MM.1S (cell line): Measurements from ENCODE around the gene ITK.
A peak's percentile ranks its signal among the peaks of the same experiment; 100 is the strongest.

Source experiments
- DNase-seq: peaks from one replicate; pipeline ENCODE4 v3.0.0-alpha.2; 2015
- H2AFZ ChIP-seq: fragments of 300-600 bp; sonication (generic); 2 replicates; pipeline ENCODE4 v1.6.0; 2016; ENCODE audit warnings: antibody characterized with exemption, low read length
- H3F3A ChIP-seq: fragments of 300-600 bp; sonication (generic); 2 replicates; pipeline ENCODE4 v1.6.1; 2016; ENCODE audit warnings: mild to moderate bottlenecking, antibody characterized with exemption, low read length, moderate library complexity, mixed read lengths; ENCODE audit not compliant: insufficient read depth
- H3K27ac ChIP-seq: fragments of 300-600 bp; sonication (generic); 2 replicates; pipeline ENCODE4 v1.5.1; 2016; ENCODE audit warnings: mild to moderate bottlenecking, low read length
- H3K27me3 ChIP-seq: fragments of 300-600 bp; sonication (generic); replicated peaks from 2 replicates; pipeline ENCODE4 v1.6.0; 2016; ENCODE audit warnings: low read length; ENCODE audit not compliant: insufficient read depth
- H3K36me3 ChIP-seq: fragments of 300-600 bp; sonication (generic); replicated peaks from 2 replicates; pipeline ENCODE4 v1.6.1; 2016; ENCODE audit warnings: mild to moderate bottlenecking, low read length, mixed read lengths; ENCODE audit not compliant: insufficient read depth
- H3K4me1 ChIP-seq: fragments of 300-600 bp; sonication (generic); 2 replicates; pipeline ENCODE4 v1.6.1; 2016; ENCODE audit warnings: low read length, mixed read lengths
- H3K4me2 ChIP-seq: fragments of 300-600 bp; sonication (generic); 2 replicates; pipeline ENCODE4 v1.6.0; 2016; ENCODE audit warnings: low read depth, low read length
- H3K4me3 ChIP-seq: fragments of 300-600 bp; sonication (generic); 2 replicates; pipeline ENCODE4 v1.5.1; 2016; ENCODE audit warnings: low read length, mixed read lengths
- H3K79me2 ChIP-seq: fragments of 300-600 bp; sonication (generic); 2 replicates; pipeline ENCODE4 v1.6.1; 2016; ENCODE audit warnings: mixed run types, low read length, mixed read lengths
- H3K9ac ChIP-seq: fragments of 300-600 bp; sonication (generic); 2 replicates; pipeline ENCODE4 v1.6.1; 2016; ENCODE audit warnings: low read length, mixed read lengths
- H3K9me2 ChIP-seq: fragments of 300-600 bp; sonication (generic); replicated peaks from 2 replicates; pipeline ENCODE4 v1.6.1; 2016; ENCODE audit warnings: mild to moderate bottlenecking, low read length, mixed read lengths; ENCODE audit not compliant: insufficient read depth
- H3K9me3 ChIP-seq: fragments of 300-600 bp; sonication (generic); replicated peaks from 2 replicates; pipeline ENCODE4 v1.6.1; 2016; ENCODE audit warnings: mild to moderate bottlenecking, low read length, mixed read lengths; ENCODE audit not compliant: insufficient read depth
- H4K20me1 ChIP-seq: fragments of 300-600 bp; sonication (generic); 2 replicates; pipeline ENCODE4 v1.6.1; 2016; ENCODE audit warnings: mild to moderate bottlenecking, low read length, moderate library complexity, mixed read lengths; ENCODE audit not compliant: insufficient read depth
- EZH2 ChIP-seq: fragments of 300-600 bp; sonication (generic); optimal IDR thresholded peaks from 2 replicates; pipeline ENCODE3; 2017; ENCODE audit warnings: low read depth, mild to moderate bottlenecking, antibody characterized with exemption, low read length, mixed read lengths
- EZH2phosphoT487 ChIP-seq: fragments of 300-600 bp; sonication (generic); IDR thresholded peaks from 2 replicates; pipeline ENCODE4 v1.6.1; 2018; ENCODE audit warnings: antibody characterized with exemption, low read length
- TF ChIP-seq, protein P1 (sequence below): fragments of 300-600 bp; sonication (generic); IDR thresholded peaks from 2 replicates; pipeline ENCODE4 v1.5.1; 2016; ENCODE audit warnings: antibody characterized with exemption, low read length, mixed read lengths

ITK gene

DNA sequence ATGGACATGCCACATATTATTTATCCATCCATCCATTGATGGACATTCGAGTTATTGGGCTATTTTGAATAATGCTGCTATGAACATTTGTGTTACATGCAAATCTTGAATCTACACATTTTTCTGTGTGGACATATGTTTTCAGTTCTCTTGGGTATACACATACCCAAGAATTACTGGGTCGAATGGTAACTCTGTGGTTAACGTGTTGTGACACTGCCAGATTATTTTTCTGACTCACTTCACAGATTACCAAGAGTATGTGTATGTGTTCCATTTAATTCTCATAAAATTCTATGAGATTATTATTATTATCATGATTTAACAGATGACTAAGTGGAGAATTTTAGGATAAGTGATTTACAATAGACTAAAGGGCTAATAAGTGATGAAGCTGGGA is 112.0 kb downstream of the ITK start:
- Histone ChIP-seq H3K9me3 (no peaks in the 10 kb centered on the region), H3K4me1 (peaks cover 11% of the 10 kb centered on the region), H3K27ac (no peak overlapping the region), H3K27me3 (no peaks in the 10 kb centered on the region), H3K4me3 (no peak overlapping the region), H4K20me1 (no peaks in the 10 kb centered on the region), H3F3A (no peaks in the 10 kb centered on the region), H3K36me3 (no peaks in the 10 kb centered on the region; the same call in 1 of the 2 replicates), H3K79me2 (0 out of 2 replicates have a peak, but pooled peaks cover 6% of the 10 kb centered on the region), H3K9ac (no peak overlapping the region), H2AFZ (no peak overlapping the region), H3K9me2 (no peaks in the 10 kb centered on the region), H3K4me2 (no peak overlapping the region)
- DNase-seq = no peak
- TF ChIP-seq EZH2 (no peak), EZH2phosphoT487 (no peak)
- TF ChIP-seq, protein P1, sequence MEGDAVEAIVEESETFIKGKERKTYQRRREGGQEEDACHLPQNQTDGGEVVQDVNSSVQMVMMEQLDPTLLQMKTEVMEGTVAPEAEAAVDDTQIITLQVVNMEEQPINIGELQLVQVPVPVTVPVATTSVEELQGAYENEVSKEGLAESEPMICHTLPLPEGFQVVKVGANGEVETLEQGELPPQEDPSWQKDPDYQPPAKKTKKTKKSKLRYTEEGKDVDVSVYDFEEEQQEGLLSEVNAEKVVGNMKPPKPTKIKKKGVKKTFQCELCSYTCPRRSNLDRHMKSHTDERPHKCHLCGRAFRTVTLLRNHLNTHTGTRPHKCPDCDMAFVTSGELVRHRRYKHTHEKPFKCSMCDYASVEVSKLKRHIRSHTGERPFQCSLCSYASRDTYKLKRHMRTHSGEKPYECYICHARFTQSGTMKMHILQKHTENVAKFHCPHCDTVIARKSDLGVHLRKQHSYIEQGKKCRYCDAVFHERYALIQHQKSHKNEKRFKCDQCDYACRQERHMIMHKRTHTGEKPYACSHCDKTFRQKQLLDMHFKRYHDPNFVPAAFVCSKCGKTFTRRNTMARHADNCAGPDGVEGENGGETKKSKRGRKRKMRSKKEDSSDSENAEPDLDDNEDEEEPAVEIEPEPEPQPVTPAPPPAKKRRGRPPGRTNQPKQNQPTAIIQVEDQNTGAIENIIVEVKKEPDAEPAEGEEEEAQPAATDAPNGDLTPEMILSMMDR = no peak

GRCh38 chr5:157294407-157295091 is 113.9 kb downstream of the ITK start:
- Histone ChIP-seq H4K20me1 (no peaks in the 10 kb centered on the region), H3K4me3 (no peak overlapping the region), H2AFZ (no peak overlapping the region), H3F3A (no peaks in the 10 kb centered on the region), H3K9me2 (no peaks in the 10 kb centered on the region), H3K4me2 (no peak overlapping the region), H3K27ac (peak overlapping the region; percentile 46; the same call in 1 of the 2 replicates), H3K9ac (no peak overlapping the region), H3K79me2 (0 out of 2 replicates have a peak, but pooled peaks cover under 1% of the 10 kb centered on the region), H3K9me3 (no peaks in the 10 kb centered on the region), H3K36me3 (no peaks in the 10 kb centered on the region; the same call in 1 of the 2 replicates), H3K27me3 (no peaks in the 10 kb centered on the region), H3K4me1 (peaks cover 11% of the 10 kb centered on the region)
- TF ChIP-seq, protein P1 = peak; percentile 16; the same call in 1 of the 2 replicates
- no peak for TF ChIP-seq EZH2phosphoT487
- no peak for TF ChIP-seq EZH2
- no peak for DNase-seq

GRCh38 chr5:157295247-157295646 is 114.6 kb downstream of the ITK start:
- H3K27ac ChIP-seq = peak overlapping the region; percentile 46; the same call in 1 of the 2 replicates
- TF ChIP-seq, protein P1 = no peak
- TF ChIP-seq EZH2phosphoT487 = no peak
- no peak for TF ChIP-seq EZH2
- H3K79me2 ChIP-seq = no peaks in the 10 kb centered on the region
- H3K9ac ChIP-seq = 0 out of 2 replicates have a peak overlapping the region, but pooled peaks have one; percentile 10
- no peaks in the 10 kb centered on the region for H3K9me2 ChIP-seq
- H4K20me1 ChIP-seq = no peaks in the 10 kb centered on the region
- no peaks in the 10 kb centered on the region for H3K9me3 ChIP-seq
- no peak overlapping the region for H2AFZ ChIP-seq
- no peaks in the 10 kb centered on the region for H3K27me3 ChIP-seq
- no peaks in the 10 kb centered on the region; the same call in 1 of the 2 replicates for H3K36me3 ChIP-seq
- H3F3A ChIP-seq = no peaks in the 10 kb centered on the region
- no peak overlapping the region for H3K4me2 ChIP-seq
- no peak overlapping the region for H3K4me3 ChIP-seq
- peak; percentile 10 for DNase-seq
- peaks cover 11% of the 10 kb centered on the region for H3K4me1 ChIP-seq
